A549 (cell line): ENCODE measurements around the gene BCL3. TPM values are rescaled to one million over a fixed set of nuclear protein-coding genes. Genes with fewer than 3 reads are reported as not detected.

Experiments used
- ATAC-seq, 2 experiments: fragments of 200-7000 bp in 1 of 2; fragments of >200 bp in 1 of 2; cut with Nextera tagmentation in 1 of 2; cut with Tn5 transposase in 1 of 2; 3 replicates each; pipeline versions ENCODE4 v1.8.0 to v1.9.1; 2018 to 2020; ENCODE audit warnings: mild to moderate bottlenecking in 1 of 2, moderate library complexity in 1 of 2
- CTCF ChIA-PET: fragments of 300-600 bp; sonication (Branson Sonifier 250); formaldehyde crosslinking; extraction: SDS; loops from one replicate; lab custom pipeline; 2021; ENCODE audit warnings: antibody characterized with exemption, inconsistent platforms; lab: Yijun Ruan, JAX
- POLR2A ChIA-PET: fragments of 350-600 bp; formaldehyde crosslinking; extraction: SDS; loops from one replicate; lab custom pipeline; 2021; ENCODE audit warnings: antibody characterized with exemption, inconsistent platforms; lab: Yijun Ruan, JAX
- DNase-seq, 2 experiments: peaks; one replicate each; pipeline versions ENCODE4 v3.0.0 to v3.0.0-alpha.2; 2011 to 2016; ENCODE audit warnings: low read depth in 1 of 2, low spot score in 1 of 2
- FAIRE-seq: peaks from 2 replicates; lab custom pipeline; 2011; peaks lifted over from hg19 to GRCh38; lab: Jason Lieb, UNC
- H3K27ac ChIP-seq, 2 experiments: fragments of >200 bp; sonication (Bioruptor Twin); formaldehyde crosslinking; 3 replicates each; pipeline ENCODE4 v1.5.1; 2016 to 2017
- H3K4me1 ChIP-seq: fragments of >200 bp; sonication (Bioruptor Twin); formaldehyde crosslinking; 3 replicates; pipeline ENCODE4 v1.6.1; 2016
- H3K4me2 ChIP-seq: fragments of >200 bp; sonication (Bioruptor Twin); formaldehyde crosslinking; 3 replicates; pipeline ENCODE4 v1.6.1; 2016
- H3K4me3 ChIP-seq: fragments of >200 bp; sonication (Bioruptor Twin); formaldehyde crosslinking; 3 replicates; pipeline ENCODE4 v1.5.1; 2016
- H3K9me3 ChIP-seq: fragments of >200 bp; sonication (Bioruptor Twin); formaldehyde crosslinking; 3 replicates; pipeline ENCODE4 v1.6.1; 2016
- ATOH8 ChIP-seq: fragments of 250-450 bp; sonication (Bioruptor Pico); IDR thresholded peaks from 2 replicates; pipeline ENCODE4 v1.5.0; 2020; ENCODE audit warnings: low read depth, mild to moderate bottlenecking, moderate library complexity
- CBX8 ChIP-seq: fragments of 200-600 bp; sonication (generic); IDR thresholded peaks from 2 replicates; pipeline ENCODE4 v1.6.1; 2016
- CTCF ChIP-seq: fragments of >200 bp; sonication (Bioruptor Twin); formaldehyde crosslinking; IDR thresholded peaks from 3 replicates; pipeline ENCODE4 v1.5.1; 2016
- ELK1 ChIP-seq: fragments of 150-350 bp; IDR thresholded peaks from 2 replicates; pipeline ENCODE4 v1.6.1; 2014; ENCODE audit warnings: low read depth, mild to moderate bottlenecking, low read length
- FOSL2 ChIP-seq, 2 experiments: fragments of 450-650 bp in 1 of 2; fragments of >200 bp in 1 of 2; sonication (Bioruptor Twin) in 1 of 2; formaldehyde crosslinking; IDR thresholded peaks; 2 replicates each; pipeline versions ENCODE4 v1.5.0 to v1.6.1; 2016 to 2020; ENCODE audit warnings: mild to moderate bottlenecking in 1 of 2, moderate library complexity in 1 of 2
- HES2 ChIP-seq: fragments of >200 bp; sonication (Bioruptor Twin); formaldehyde crosslinking; IDR thresholded peaks from 2 replicates; pipeline ENCODE4 v1.6.1; 2016
- HEYL ChIP-seq: fragments of 250-450 bp; sonication (Bioruptor Pico); IDR thresholded peaks from 2 replicates; pipeline ENCODE4 v1.8.0; 2021; ENCODE audit warnings: mild to moderate bottlenecking, moderate library complexity
- HMGXB4 ChIP-seq: fragments of 250-450 bp; sonication (Bioruptor Pico); IDR thresholded peaks from 2 replicates; pipeline ENCODE4 v1.5.0; 2021; ENCODE audit warnings: mild to moderate bottlenecking, moderate library complexity, borderline replicate concordance
- HOXA7 ChIP-seq: fragments of 250-450 bp; sonication (Bioruptor Pico); IDR thresholded peaks from 2 replicates; pipeline ENCODE4 v1.5.0; 2020; ENCODE audit warnings: mild to moderate bottlenecking, moderate library complexity
- HOXB13 ChIP-seq: fragments of 250-450 bp; sonication (Bioruptor Pico); IDR thresholded peaks from 2 replicates; pipeline ENCODE4 v1.5.0; 2020; ENCODE audit warnings: low read depth, mild to moderate bottlenecking, moderate library complexity
- JUN ChIP-seq, 2 experiments: fragments of >200 bp; sonication (Bioruptor Twin); formaldehyde crosslinking; IDR thresholded peaks; 2 replicates in 1 of 2; 3 replicates in 1 of 2; pipeline ENCODE4 v1.6.1; 2016 to 2017
- JUNB ChIP-seq: fragments of >200 bp; sonication (Bioruptor Twin); formaldehyde crosslinking; IDR thresholded peaks from 2 replicates; pipeline ENCODE4 v1.6.1; 2016
- KDM5A ChIP-seq: fragments of 200-600 bp; sonication (generic); IDR thresholded peaks from 2 replicates; pipeline ENCODE4 v1.6.1; 2016; ENCODE audit warnings: antibody characterized with exemption, mild to moderate bottlenecking
- POLR2A ChIP-seq: IDR thresholded peaks from 2 replicates; pipeline ENCODE4 v1.6.1; 2012; ENCODE audit warnings: mild to moderate bottlenecking, low read length
- POLR2AphosphoS2 ChIP-seq: conservative IDR thresholded peaks from 2 replicates; pipeline ENCODE4 v1.6.1; 2012; ENCODE audit warnings: low read length, improper control_type of control experiment, inconsistent platforms
- RAD21 ChIP-seq, 2 experiments: fragments of >200 bp in 1 of 2; sonication (Bioruptor Twin) in 1 of 2; formaldehyde crosslinking in 1 of 2; IDR thresholded peaks in 1 of 2; conservative IDR thresholded peaks in 1 of 2; 2 replicates in 1 of 2; 3 replicates in 1 of 2; pipeline ENCODE4 v1.6.1; 2012 to 2018; ENCODE audit warnings: inconsistent platforms in 1 of 2
- RCOR1 ChIP-seq: fragments of 150-350 bp; IDR thresholded peaks from 2 replicates; pipeline ENCODE4 v1.6.1; 2014; ENCODE audit warnings: antibody characterized with exemption, low read length, low read depth
- RFX5 ChIP-seq: fragments of 450-650 bp; IDR thresholded peaks from 2 replicates; pipeline ENCODE4 v1.7.1; 2014; ENCODE audit warnings: antibody characterized with exemption, mild to moderate bottlenecking, moderate library complexity
- RNF2 ChIP-seq: fragments of 200-600 bp; sonication (generic); IDR thresholded peaks from 2 replicates; pipeline ENCODE4 v1.6.1; 2016; ENCODE audit warnings: low read depth, mild to moderate bottlenecking, antibody characterized with exemption, moderate library complexity, borderline replicate concordance
- SMC3 ChIP-seq: fragments of >200 bp; sonication (Bioruptor Twin); formaldehyde crosslinking; IDR thresholded peaks from 3 replicates; pipeline ENCODE4 v1.6.1; 2018; ENCODE audit warnings: inconsistent platforms
- SREBF2 ChIP-seq: fragments of 450-650 bp; IDR thresholded peaks from 2 replicates; pipeline ENCODE4 v1.6.1; 2014; ENCODE audit warnings: mild to moderate bottlenecking, moderate library complexity
- TP53 ChIP-seq: fragments of 250-450 bp; sonication (Bioruptor Pico); IDR thresholded peaks from 2 replicates; pipeline ENCODE4 v1.5.0; 2021; ENCODE audit warnings: mild to moderate bottlenecking, moderate library complexity
- USF2 ChIP-seq: fragments of 450-650 bp; IDR thresholded peaks from 2 replicates; pipeline ENCODE4 v1.6.1; 2014; ENCODE audit warnings: antibody characterized with exemption
- ZFP36 ChIP-seq: fragments of 450-650 bp; IDR thresholded peaks from 2 replicates; pipeline ENCODE4 v1.6.1; 2014; ENCODE audit warnings: borderline replicate concordance; ENCODE audit not compliant: partially characterized antibody
- WGBS: methylation state at CpG from one replicate; pipeline ENCODE4 v1.1.6; 2017; ENCODE audit errors: missing lambda C conversion rate; 5-methylcytosine and 5-hydroxymethylcytosine counted together
- polyA plus RNA-seq, 4 experiments: library from polyadenylated mRNA; depleted of rRNA in 3 of 4; stranded (reverse); fragments of >200 nt; fragmentation: RNase III in 1 of 4; extraction: RNeasy Plus Mini Kit Qiagen cat#74134 plus additional on column Dnase treatment in 1 of 4; gene quantifications; 2 replicates in 3 of 4; 3 replicates in 1 of 4; pipeline ENCODE4 v1.2.3, GENCODE V29; 2011 to 2017

The BCL3 gene
- polyA plus RNA-seq, 2 of the 4 experiments (the other 2 are of a cell fraction), result 22.6 to 72.1 TPM

- TF ChIP-seq HOXB13 (CRISPR knock-in tag), result no peak
- no peak for TF ChIP-seq SMC3
- no peak for TF ChIP-seq KDM5A
- no peak for TF ChIP-seq ZFP36
- TF ChIP-seq ATOH8 (CRISPR knock-in tag), result no peak
- TF ChIP-seq TP53 (CRISPR knock-in tag), result no peak
- no peak for TF ChIP-seq RFX5
- no peak for TF ChIP-seq CBX8
- TF ChIP-seq HES2, result no peak
- no peak for TF ChIP-seq RCOR1
- TF ChIP-seq CTCF, result no peak
- TF ChIP-seq POLR2AphosphoS2, result no peak
- TF ChIP-seq JUN (IDR thresholded peaks at IDR 0.05), result no peak
- TF ChIP-seq SREBF2, result no peak
- Histone ChIP-seq H3K27ac (peak overlapping the region in 1 of 2 experiments; percentile 12; a peak in 1 of 6 replicates), H3K9me3 (no peaks in the 10 kb centered on the region), H3K4me3 (no peak overlapping the region), H3K4me2 (no peak overlapping the region), H3K4me1 (peaks cover 12% of the 10 kb centered on the region)
- 88% methylated on average over 4 of the region's 4 CpGs for WGBS
- ChIA-PET CTCF (interaction anchor here (0.9 to 48.5 kb wide), 10 partner anchors 11 to 147 kb away, joined by 3 to 1899 read pairs (median 11); partner anchors contain the start of gene BCAM), POLR2A (no interaction called here)
- ATAC-seq, result no peak
- DNase-seq, result no peak
- no peak for FAIRE-seq
These were observed 46.1 kb downstream of the BCL3 start for GRCh38 chr19:44794610-44795009.

GRCh38 chr19:44795398-44795987, 47.0 kb downstream of the BCL3 start:
- CTCF ChIA-PET, result interaction anchor here (1.3 to 48.5 kb wide), 10 partner anchors 10 to 141 kb away, joined by 5 to 1899 read pairs (median 11); partner anchors contain the start of genes BCAM and CBLC
- WGBS, result 92% methylated on average over 13 of the region's 13 CpGs
- POLR2A ChIA-PET, result no interaction called here
- no peak for ATAC-seq
- TF ChIP-seq HEYL (no peak), RAD21 (conservative IDR thresholded peaks at IDR 0.05 in 1 of 2, IDR thresholded peaks at IDR 0.05 in 1 of 2) (no peak), ELK1 (no peak), HOXA7 (CRISPR knock-in tag) (no peak), USF2 (no peak), RNF2 (no peak), KDM5A (no peak), HES2 (no peak), JUNB (no peak), FOSL2 (IDR thresholded peaks at IDR 0.05) (no peak), FOSL2 (CRISPR knock-in tag; IDR thresholded peaks at IDR 0.05) (no peak), HMGXB4 (CRISPR knock-in tag) (no peak), POLR2AphosphoS2 (no peak), POLR2A (no peak), TP53 (CRISPR knock-in tag) (no peak), CBX8 (no peak)
- FAIRE-seq, result no peak
- no peaks in the 10 kb centered on the region for H3K9me3 ChIP-seq
- DNase-seq, result no peak
- peaks cover 19% of the 10 kb centered on the region for H3K4me1 ChIP-seq
- H3K4me3 ChIP-seq, result no peak overlapping the region
- no peak overlapping the region; a peak in 1 of 6 replicates for H3K27ac ChIP-seq
- no peak overlapping the region for H3K4me2 ChIP-seq
